Astrocyte of the spinal cord (primary cell): Measurements from ENCODE around the gene PKNOX2.

ENCODE experiments used
- DNase-seq: peaks from one replicate; pipeline ENCODE4 v3.0.0; 2011; ENCODE audit warnings: low read depth, low spot score
- H3K4me3 ChIP-seq: 2 replicates; pipeline ENCODE4 v1.5.1; 2011; ENCODE audit warnings: low read depth, mild to moderate bottlenecking, low read length, moderate library complexity
- CTCF ChIP-seq: IDR thresholded peaks from 2 replicates; pipeline ENCODE4 v1.5.1; 2012; ENCODE audit warnings: low read depth, mild to moderate bottlenecking, low read length, inconsistent platforms
- in situ Hi-C: cut with HindIII; loops from 2 replicates; pipeline ENCODE4 v1.10.0; 2017; ENCODE audit warnings: low sequenced_read_pairs

Gene PKNOX2

GRCh38 chr11:125157118-125157733 lies 7.3 kb upstream of the PKNOX2 start:
- H3K4me3 ChIP-seq: no peak overlapping the region
- no peak for DNase-seq
- in situ Hi-C loops: no loop called here
- TF ChIP-seq CTCF: no peak

- TF ChIP-seq CTCF: no peak
- DNase-seq: no peak
- no peak overlapping the region for H3K4me3 ChIP-seq
- in situ Hi-C loops: no loop called here
Observed at GRCh38 chr11:125157953-125158680, 6.4 kb upstream of the PKNOX2 start.

- DNase-seq: no peak
- no peak for TF ChIP-seq CTCF
- in situ Hi-C loops: no loop called here
- H3K4me3 ChIP-seq: no peak overlapping the region
Observed at GRCh38 chr11:125162743-125163142, 1.8 kb upstream of the PKNOX2 start.

GRCh38 chr11:125163431-125164063 lies 1.0 kb upstream of the PKNOX2 start:
- H3K4me3 ChIP-seq: no peak overlapping the region

GRCh38 chr11:125164091-125164421 lies 495 bp upstream of the PKNOX2 start:
- DNase-seq: no peak
- TF ChIP-seq CTCF: no peak
- in situ Hi-C loops: no loop called here
- H3K4me3 ChIP-seq: peak overlapping the region; percentile 1

More at GRCh38 chr11:125163431-125164063, 1.0 kb upstream of the PKNOX2 start:
- TF ChIP-seq CTCF: no peak
- in situ Hi-C loops: no loop called here
- peak; percentile 36 for DNase-seq

GRCh38 chr11:125165111-125165842 lies 726 bp downstream of the PKNOX2 start:
- H3K4me3 ChIP-seq: peak overlapping the region; percentile 68
- in situ Hi-C loops: no loop called here
- peak; percentile 51 for DNase-seq
- TF ChIP-seq CTCF: no peak
